HEK293 (cell line): ENCODE measurements around the gene VPS51.

Experiments
- EGR2 ChIP-seq: fragments of 450-650 bp; formaldehyde crosslinking; IDR thresholded peaks from 2 replicates; pipeline ENCODE4 v1.5.1; 2016; ENCODE audit warnings: low read depth, missing biosample characterization, missing genetic modification characterization
- TF ChIP-seq, protein P1 (sequence below): fragments of 450-650 bp; formaldehyde crosslinking; IDR thresholded peaks from 2 replicates; pipeline ENCODE4 v1.5.1; 2016; ENCODE audit warnings: missing biosample characterization, missing genetic modification characterization
- TF ChIP-seq, protein P2 (sequence below): fragments of 450-650 bp; formaldehyde crosslinking; IDR thresholded peaks from 2 replicates; pipeline ENCODE4 v1.5.1; 2016; ENCODE audit warnings: missing biosample characterization, missing genetic modification characterization, borderline replicate concordance

GRCh38 chr11:65047581-65048422, 48.2 kb upstream of the VPS51 start:
- no peak for TF ChIP-seq EGR2 (tag by site-specific recombination)
- TF ChIP-seq, protein P1, sequence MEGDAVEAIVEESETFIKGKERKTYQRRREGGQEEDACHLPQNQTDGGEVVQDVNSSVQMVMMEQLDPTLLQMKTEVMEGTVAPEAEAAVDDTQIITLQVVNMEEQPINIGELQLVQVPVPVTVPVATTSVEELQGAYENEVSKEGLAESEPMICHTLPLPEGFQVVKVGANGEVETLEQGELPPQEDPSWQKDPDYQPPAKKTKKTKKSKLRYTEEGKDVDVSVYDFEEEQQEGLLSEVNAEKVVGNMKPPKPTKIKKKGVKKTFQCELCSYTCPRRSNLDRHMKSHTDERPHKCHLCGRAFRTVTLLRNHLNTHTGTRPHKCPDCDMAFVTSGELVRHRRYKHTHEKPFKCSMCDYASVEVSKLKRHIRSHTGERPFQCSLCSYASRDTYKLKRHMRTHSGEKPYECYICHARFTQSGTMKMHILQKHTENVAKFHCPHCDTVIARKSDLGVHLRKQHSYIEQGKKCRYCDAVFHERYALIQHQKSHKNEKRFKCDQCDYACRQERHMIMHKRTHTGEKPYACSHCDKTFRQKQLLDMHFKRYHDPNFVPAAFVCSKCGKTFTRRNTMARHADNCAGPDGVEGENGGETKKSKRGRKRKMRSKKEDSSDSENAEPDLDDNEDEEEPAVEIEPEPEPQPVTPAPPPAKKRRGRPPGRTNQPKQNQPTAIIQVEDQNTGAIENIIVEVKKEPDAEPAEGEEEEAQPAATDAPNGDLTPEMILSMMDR, result no peak
- TF ChIP-seq, protein P2, sequence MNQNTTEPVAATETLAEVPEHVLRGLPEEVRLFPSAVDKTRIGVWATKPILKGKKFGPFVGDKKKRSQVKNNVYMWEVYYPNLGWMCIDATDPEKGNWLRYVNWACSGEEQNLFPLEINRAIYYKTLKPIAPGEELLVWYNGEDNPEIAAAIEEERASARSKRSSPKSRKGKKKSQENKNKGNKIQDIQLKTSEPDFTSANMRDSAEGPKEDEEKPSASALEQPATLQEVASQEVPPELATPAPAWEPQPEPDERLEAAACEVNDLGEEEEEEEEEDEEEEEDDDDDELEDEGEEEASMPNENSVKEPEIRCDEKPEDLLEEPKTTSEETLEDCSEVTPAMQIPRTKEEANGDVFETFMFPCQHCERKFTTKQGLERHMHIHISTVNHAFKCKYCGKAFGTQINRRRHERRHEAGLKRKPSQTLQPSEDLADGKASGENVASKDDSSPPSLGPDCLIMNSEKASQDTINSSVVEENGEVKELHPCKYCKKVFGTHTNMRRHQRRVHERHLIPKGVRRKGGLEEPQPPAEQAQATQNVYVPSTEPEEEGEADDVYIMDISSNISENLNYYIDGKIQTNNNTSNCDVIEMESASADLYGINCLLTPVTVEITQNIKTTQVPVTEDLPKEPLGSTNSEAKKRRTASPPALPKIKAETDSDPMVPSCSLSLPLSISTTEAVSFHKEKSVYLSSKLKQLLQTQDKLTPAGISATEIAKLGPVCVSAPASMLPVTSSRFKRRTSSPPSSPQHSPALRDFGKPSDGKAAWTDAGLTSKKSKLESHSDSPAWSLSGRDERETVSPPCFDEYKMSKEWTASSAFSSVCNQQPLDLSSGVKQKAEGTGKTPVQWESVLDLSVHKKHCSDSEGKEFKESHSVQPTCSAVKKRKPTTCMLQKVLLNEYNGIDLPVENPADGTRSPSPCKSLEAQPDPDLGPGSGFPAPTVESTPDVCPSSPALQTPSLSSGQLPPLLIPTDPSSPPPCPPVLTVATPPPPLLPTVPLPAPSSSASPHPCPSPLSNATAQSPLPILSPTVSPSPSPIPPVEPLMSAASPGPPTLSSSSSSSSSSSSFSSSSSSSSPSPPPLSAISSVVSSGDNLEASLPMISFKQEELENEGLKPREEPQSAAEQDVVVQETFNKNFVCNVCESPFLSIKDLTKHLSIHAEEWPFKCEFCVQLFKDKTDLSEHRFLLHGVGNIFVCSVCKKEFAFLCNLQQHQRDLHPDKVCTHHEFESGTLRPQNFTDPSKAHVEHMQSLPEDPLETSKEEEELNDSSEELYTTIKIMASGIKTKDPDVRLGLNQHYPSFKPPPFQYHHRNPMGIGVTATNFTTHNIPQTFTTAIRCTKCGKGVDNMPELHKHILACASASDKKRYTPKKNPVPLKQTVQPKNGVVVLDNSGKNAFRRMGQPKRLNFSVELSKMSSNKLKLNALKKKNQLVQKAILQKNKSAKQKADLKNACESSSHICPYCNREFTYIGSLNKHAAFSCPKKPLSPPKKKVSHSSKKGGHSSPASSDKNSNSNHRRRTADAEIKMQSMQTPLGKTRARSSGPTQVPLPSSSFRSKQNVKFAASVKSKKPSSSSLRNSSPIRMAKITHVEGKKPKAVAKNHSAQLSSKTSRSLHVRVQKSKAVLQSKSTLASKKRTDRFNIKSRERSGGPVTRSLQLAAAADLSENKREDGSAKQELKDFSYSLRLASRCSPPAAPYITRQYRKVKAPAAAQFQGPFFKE (tag by site-specific recombination), result no peak
